ENCODE results near the gene NEURL3.

- TF ChIP-seq EZH2 (IDR thresholded peaks at IDR 0.05; ENCODE audit: insufficient read depth, poor library complexity, severe bottlenecking), result no peak
- no peak for TF ChIP-seq EZH2phosphoT487 (IDR thresholded peaks at IDR 0.05; ENCODE audit: insufficient read depth, low read depth)
Observed at GRCh38 chr2:96520697-96521096, 15.5 kb upstream of the NEURL3 start.

Data from GM23248 (cell line).